HEK293 (cell line): ENCODE results near the gene GNG4.
"Not testable (repeated sequence)": the region's sequence is repeated elsewhere in the genome, so short reads cannot be mapped to it uniquely, and the experiment has no call there.

Experiments used
- CTCF ChIA-PET: fragments of 350-600 bp; formaldehyde crosslinking; extraction: SDS; loops from one replicate; lab custom pipeline; 2021; ENCODE audit warnings: antibody characterized with exemption; lab: Yijun Ruan, JAX
- POLR2A ChIA-PET: fragments of 300-600 bp; formaldehyde crosslinking; extraction: SDS; loops from one replicate; lab custom pipeline; 2020; ENCODE audit warnings: antibody characterized with exemption, inconsistent platforms; lab: Yijun Ruan, JAX
- H3K27ac ChIP-seq: fragments of 200-500 bp; sonication (Bioruptor generic); 2 replicates; pipeline ENCODE4 v1.5.1; 2014; ENCODE audit warnings: low read depth, low read length, control low read depth, inconsistent platforms; ENCODE audit errors: extremely low read depth
- H3K36me3 ChIP-seq, 2 experiments: fragments of 200-500 bp in 1 of 2; sonication (Bioruptor generic) in 1 of 2; 1 replicate in 1 of 2; 2 replicates in 1 of 2; pipeline ENCODE4 v1.5.1; 2014 to 2017; ENCODE audit warnings: inconsistent platforms in 2 of 2, low read length in 2 of 2; ENCODE audit not compliant: control insufficient read depth in 2 of 2, insufficient read depth in 1 of 2
- H3K4me1 ChIP-seq: fragments of 200-500 bp; sonication (Bioruptor generic); 2 replicates; pipeline ENCODE4 v1.5.1; 2014; ENCODE audit warnings: mild to moderate bottlenecking, low read length, inconsistent platforms; ENCODE audit not compliant: control insufficient read depth, insufficient read depth
- H3K4me3 ChIP-seq: 2 replicates; pipeline ENCODE4 v1.5.1; 2011; ENCODE audit warnings: low read depth, mild to moderate bottlenecking, control low read depth, low read length, moderate library complexity
- H3K9me3 ChIP-seq: fragments of 200-500 bp; sonication (Bioruptor generic); 2 replicates; pipeline ENCODE4 v1.5.1; 2014; ENCODE audit warnings: low read depth, low read length, inconsistent platforms; ENCODE audit not compliant: control insufficient read depth, insufficient read depth
- ATF2 ChIP-seq: fragments of 450-650 bp; formaldehyde crosslinking; IDR thresholded peaks from 2 replicates; pipeline ENCODE4 v1.5.1; 2016; ENCODE audit warnings: missing biosample characterization, missing genetic modification characterization, low read depth
- KLF8 ChIP-seq: fragments of 450-650 bp; formaldehyde crosslinking; IDR thresholded peaks from 2 replicates; pipeline ENCODE4 v1.5.1; 2016; ENCODE audit warnings: missing biosample characterization, missing genetic modification characterization
- PBX3 ChIP-seq: sonication (generic); formaldehyde crosslinking; IDR thresholded peaks from 2 replicates; pipeline ENCODE4 v1.8.1; 2022; ENCODE audit warnings: mild to moderate bottlenecking, moderate library complexity, missing genetic modification reagents
- PRDM1 ChIP-seq: fragments of 450-650 bp; formaldehyde crosslinking; IDR thresholded peaks from 2 replicates; pipeline ENCODE4; 2016; ENCODE audit warnings: missing biosample characterization, missing genetic modification characterization
- TRIM28 ChIP-seq: IDR thresholded peaks from 2 replicates; pipeline ENCODE4 v1.6.1; 2011; ENCODE audit warnings: low read length, control low read depth, borderline replicate concordance
- ZIC2 ChIP-seq: fragments of 450-650 bp; formaldehyde crosslinking; IDR thresholded peaks from 2 replicates; pipeline ENCODE4 v1.5.1; 2016; ENCODE audit warnings: missing biosample characterization, missing genetic modification characterization
- ZNF600 ChIP-seq: fragments of 450-650 bp; formaldehyde crosslinking; IDR thresholded peaks from 2 replicates; pipeline ENCODE4 v1.5.1; 2016; ENCODE audit warnings: missing biosample characterization, missing genetic modification characterization
- ZNF623 ChIP-seq: fragments of 450-650 bp; formaldehyde crosslinking; IDR thresholded peaks from 2 replicates; pipeline ENCODE4 v1.5.1; 2016; ENCODE audit warnings: missing biosample characterization, missing genetic modification characterization
- ZNF639 ChIP-seq: fragments of 450-650 bp; formaldehyde crosslinking; IDR thresholded peaks from 2 replicates; pipeline ENCODE4 v1.5.1; 2016; ENCODE audit warnings: missing biosample characterization, missing genetic modification characterization
- ZNF785 ChIP-seq: fragments of 450-650 bp; formaldehyde crosslinking; IDR thresholded peaks from 2 replicates; pipeline ENCODE4 v1.5.1; 2016; ENCODE audit warnings: missing biosample characterization, missing genetic modification characterization

Gene GNG4

DNA sequence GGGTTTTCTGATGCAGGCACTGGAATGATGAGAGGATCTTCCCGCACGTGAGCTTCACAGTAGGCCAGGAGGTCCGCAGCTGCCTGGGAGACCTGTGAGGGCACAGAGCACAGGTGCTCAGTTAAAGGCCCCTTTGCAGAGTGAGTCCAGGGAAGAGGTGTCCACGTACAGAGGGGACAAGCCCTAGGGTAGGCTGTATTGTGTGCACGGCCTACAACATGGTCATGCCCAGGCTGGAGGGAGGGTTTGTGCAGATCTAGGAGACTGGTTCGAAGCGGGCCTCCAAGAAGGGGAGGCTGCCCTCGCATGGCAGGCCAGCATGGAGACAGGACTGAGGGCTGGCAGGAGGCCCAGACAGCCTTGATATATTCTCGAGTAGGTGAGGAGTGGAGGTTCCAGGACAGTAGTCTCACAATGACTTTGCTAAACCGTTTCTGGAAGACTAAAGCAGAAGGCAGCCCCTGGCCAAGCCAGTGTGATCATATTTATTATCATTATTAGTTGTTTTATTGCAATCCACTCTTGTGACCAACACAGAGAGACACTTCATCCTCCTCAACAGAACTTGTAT lies 97.4 kb downstream of the GNG4 start:
- no peaks in the 10 kb centered on the region for H3K36me3 ChIP-seq
- H3K9me3 ChIP-seq, result no peaks in the 10 kb centered on the region
- no peak overlapping the region for H3K4me3 ChIP-seq
- H3K27ac ChIP-seq, result no peak overlapping the region
- H3K4me1 ChIP-seq, result no peaks in the 10 kb centered on the region
- CTCF ChIA-PET, result interaction anchor here (0.6 kb wide), 1 partner anchor 47 kb away, joined by 3 read pairs; no protein-coding TSS in a partner anchor
- POLR2A ChIA-PET, result no interaction called here
- no peak for TF ChIP-seq PRDM1 (tag by site-specific recombination)
- no peak for TF ChIP-seq ZNF639 (tag by site-specific recombination)
- no peak for TF ChIP-seq TRIM28
- TF ChIP-seq ZNF785 (tag by site-specific recombination), result no peak
- TF ChIP-seq ZNF600 (tag by site-specific recombination), result peak; percentile 39; the same call in 1 of the 2 replicates
- no peak for TF ChIP-seq ATF2

GRCh38 chr1:235549351-235550139 lies 100.0 kb downstream of the GNG4 start:
- Histone ChIP-seq H3K27ac (no peak overlapping the region), H3K4me1 (no peaks in the 10 kb centered on the region), H3K9me3 (no peaks in the 10 kb centered on the region), H3K4me3 (no peak overlapping the region), H3K36me3 (no peaks in the 10 kb centered on the region)
- ChIA-PET CTCF (interaction anchor here (0.5 to 1.0 kb wide), 6 partner anchors 49 to 1158 kb away, joined by 3 to 4 read pairs (median 3); no protein-coding TSS in a partner anchor), POLR2A (no interaction called here)
- TF ChIP-seq KLF8 (tag by site-specific recombination) (no peak), PRDM1 (tag by site-specific recombination) (0 out of 2 replicates have a peak, but pooled peaks have one; percentile 43)

- CTCF ChIA-PET, result interaction anchor here (0.6 to 0.8 kb wide), 2 partner anchors 122 to 236 kb away, joined by 4 to 6 read pairs; no protein-coding TSS in a partner anchor
These were observed 103.0 kb downstream of the GNG4 start for GRCh38 chr1:235546369-235547155.

GRCh38 chr1:235545292-235545930 lies 104.2 kb downstream of the GNG4 start:
- H3K4me1 ChIP-seq, result no peaks in the 10 kb centered on the region
- CTCF ChIA-PET, result interaction anchor here (0.8 to 1.5 kb wide), 2 partner anchors 12 to 237 kb away, joined by 4 to 5 read pairs; no protein-coding TSS in a partner anchor
- no peak overlapping the region for H3K4me3 ChIP-seq
- no peak for TF ChIP-seq PBX3 (CRISPR knock-in tag)
- TF ChIP-seq ZNF623 (tag by site-specific recombination), result peak; percentile 49
- TF ChIP-seq, all 188 proteins: peak for 1
- H3K9me3 ChIP-seq, result no peaks in the 10 kb centered on the region
- H3K27ac ChIP-seq, result no peak overlapping the region
- H3K36me3 ChIP-seq, result no peaks in the 10 kb centered on the region
- POLR2A ChIA-PET, result no interaction called here

More at GRCh38 chr1:235546369-235547155, 103.0 kb downstream of the GNG4 start:
- POLR2A ChIA-PET, H3K36me3 ChIP-seq, H3K4me3 ChIP-seq, H3K4me1 ChIP-seq, H3K27ac ChIP-seq, H3K9me3 ChIP-seq: not testable (repeated sequence)
- peak; percentile 53 for TF ChIP-seq ZIC2 (tag by site-specific recombination)

DNA sequence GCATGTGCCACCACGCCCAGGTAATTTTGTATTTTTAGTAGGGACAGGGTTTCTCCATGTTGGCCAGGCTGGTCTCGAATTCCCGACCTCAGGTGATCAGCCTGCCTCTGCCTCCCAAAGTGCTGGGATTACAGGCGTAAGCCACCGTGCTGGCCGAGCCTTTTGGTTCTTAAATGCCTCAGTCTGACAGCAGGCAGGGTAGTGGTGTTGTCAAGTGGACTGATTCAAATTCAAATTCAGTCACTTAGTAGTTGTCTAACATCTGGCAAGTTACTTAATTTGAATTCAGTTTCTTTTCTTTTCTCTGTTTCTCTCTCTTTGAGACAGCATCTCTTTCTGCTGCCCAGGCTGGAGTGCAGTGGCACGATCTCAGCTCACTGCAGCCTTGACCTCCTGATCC lies 106.7 kb downstream of the GNG4 start:
- H3K36me3 ChIP-seq, H3K4me1 ChIP-seq, H3K27ac ChIP-seq, H3K9me3 ChIP-seq, H3K4me3 ChIP-seq: not testable (repeated sequence)
- POLR2A ChIA-PET, result interaction anchor here (0.7 kb wide), 2 partner anchors 12 to 168 kb away, joined by 6 read pairs; no protein-coding TSS in a partner anchor
- CTCF ChIA-PET, result interaction anchor here (0.5 to 2.1 kb wide), 2 partner anchors 12 to 394 kb away, joined by 3 to 8 read pairs; no protein-coding TSS in a partner anchor
